HepG2 (cell line): Measurements from ENCODE around the gene TMEM141.

Source experiments
- CHD2 ChIP-seq: IDR thresholded peaks from 2 replicates; pipeline ENCODE4 v1.6.1; 2011; ENCODE audit warnings: low read depth, low read length, improper control_type of control experiment
- CTCF ChIP-seq: sonication (generic); formaldehyde crosslinking; IDR thresholded peaks from 2 replicates; pipeline ENCODE4 v1.5.0; 2020; ENCODE audit warnings: mild to moderate bottlenecking, missing genetic modification reagents, moderate library complexity
- DBP ChIP-seq: sonication (generic); formaldehyde crosslinking; IDR thresholded peaks from 2 replicates; pipeline ENCODE4 v1.4.0; 2020; ENCODE audit warnings: missing genetic modification reagents; ENCODE audit errors: not compliant biosample characterization
- GABPA ChIP-seq, 2 experiments: IDR thresholded peaks; 2 replicates each; pipeline ENCODE4 v1.6.1; 2011 to 2016; ENCODE audit warnings: low read depth in 2 of 2, low read length in 1 of 2, missing biosample characterization in 1 of 2, missing genetic modification characterization in 1 of 2
- HCFC1 ChIP-seq: fragments of 150-350 bp; IDR thresholded peaks from 2 replicates; pipeline ENCODE4 v1.6.1; 2014; ENCODE audit warnings: low read depth, low read length
- MAZ ChIP-seq, 2 experiments: sonication (generic) in 1 of 2; formaldehyde crosslinking in 1 of 2; IDR thresholded peaks; 2 replicates each; pipeline versions ENCODE4 v1.5.0 to v1.6.1; 2012 to 2020; ENCODE audit warnings: low read depth in 2 of 2, mild to moderate bottlenecking in 2 of 2, borderline replicate concordance in 1 of 2, improper control_type of control experiment in 1 of 2, low read length in 1 of 2, missing genetic modification reagents in 1 of 2, moderate library complexity in 1 of 2
- ZNF670 ChIP-seq: sonication (generic); formaldehyde crosslinking; IDR thresholded peaks from 2 replicates; pipeline ENCODE4 v1.8.0; 2022; ENCODE audit warnings: mild to moderate bottlenecking, missing genetic modification reagents, borderline replicate concordance
- TF ChIP-seq, protein P1 (sequence below), 2 experiments: sonication (generic) in 1 of 2; formaldehyde crosslinking in 1 of 2; IDR thresholded peaks; 2 replicates each; pipeline versions ENCODE4 v1.6.1 to v1.9.0; 2014 to 2022; ENCODE audit warnings: antibody characterized with exemption in 1 of 2, borderline replicate concordance in 1 of 2, inconsistent platforms in 1 of 2, low read depth in 1 of 2, missing genetic modification reagents in 1 of 2
- TF ChIP-seq, protein P2 (sequence below): sonication (generic); formaldehyde crosslinking; IDR thresholded peaks from 2 replicates; pipeline ENCODE4 v1.8.1; 2023; ENCODE audit warnings: missing genetic modification reagents, inconsistent platforms, borderline replicate concordance
- TF ChIP-seq, protein P3 (sequence below): fragments of 450-650 bp; IDR thresholded peaks from 2 replicates; pipeline ENCODE4 v1.6.1; 2017; ENCODE audit warnings: mild to moderate bottlenecking

DNA sequence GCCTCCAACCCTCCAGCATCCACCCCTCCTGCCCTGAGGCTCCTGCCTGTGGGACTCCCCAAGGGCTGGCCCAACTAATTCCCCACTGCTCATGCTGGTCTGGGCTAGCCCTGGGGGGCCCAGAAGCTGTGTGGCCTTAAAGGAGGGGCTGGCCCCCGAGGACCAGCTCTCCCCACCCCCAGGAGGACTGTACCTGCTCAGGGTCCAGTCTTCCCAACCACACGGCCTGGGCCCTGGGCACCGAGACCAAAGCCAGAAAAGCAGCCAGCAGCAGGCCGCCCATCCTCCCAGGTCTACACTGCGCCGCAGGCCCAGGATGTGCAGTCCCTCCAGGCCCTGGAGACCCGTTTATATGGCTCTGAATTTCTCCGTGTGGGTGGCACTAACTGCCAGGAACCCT, 42.9 kb upstream of the TMEM141 start, which contains the start of gene LCN6:
- no peak for TF ChIP-seq MAZ (IDR thresholded peaks at IDR 0.05; ENCODE audit: borderline replicate concordance, low read depth, low read length)
- TF ChIP-seq MAZ (CRISPR knock-in tag; IDR thresholded peaks at IDR 0.05; ENCODE audit: low read depth): no peak
- TF ChIP-seq, protein P1, sequence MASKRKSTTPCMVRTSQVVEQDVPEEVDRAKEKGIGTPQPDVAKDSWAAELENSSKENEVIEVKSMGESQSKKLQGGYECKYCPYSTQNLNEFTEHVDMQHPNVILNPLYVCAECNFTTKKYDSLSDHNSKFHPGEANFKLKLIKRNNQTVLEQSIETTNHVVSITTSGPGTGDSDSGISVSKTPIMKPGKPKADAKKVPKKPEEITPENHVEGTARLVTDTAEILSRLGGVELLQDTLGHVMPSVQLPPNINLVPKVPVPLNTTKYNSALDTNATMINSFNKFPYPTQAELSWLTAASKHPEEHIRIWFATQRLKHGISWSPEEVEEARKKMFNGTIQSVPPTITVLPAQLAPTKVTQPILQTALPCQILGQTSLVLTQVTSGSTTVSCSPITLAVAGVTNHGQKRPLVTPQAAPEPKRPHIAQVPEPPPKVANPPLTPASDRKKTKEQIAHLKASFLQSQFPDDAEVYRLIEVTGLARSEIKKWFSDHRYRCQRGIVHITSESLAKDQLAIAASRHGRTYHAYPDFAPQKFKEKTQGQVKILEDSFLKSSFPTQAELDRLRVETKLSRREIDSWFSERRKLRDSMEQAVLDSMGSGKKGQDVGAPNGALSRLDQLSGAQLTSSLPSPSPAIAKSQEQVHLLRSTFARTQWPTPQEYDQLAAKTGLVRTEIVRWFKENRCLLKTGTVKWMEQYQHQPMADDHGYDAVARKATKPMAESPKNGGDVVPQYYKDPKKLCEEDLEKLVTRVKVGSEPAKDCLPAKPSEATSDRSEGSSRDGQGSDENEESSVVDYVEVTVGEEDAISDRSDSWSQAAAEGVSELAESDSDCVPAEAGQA (IDR thresholded peaks at IDR 0.05; ENCODE audit: low read depth): no peak
- TF ChIP-seq, protein P1 (CRISPR knock-in tag; IDR thresholded peaks at IDR 0.05; ENCODE audit: borderline replicate concordance): no peak
- no peak for TF ChIP-seq ZNF670 (CRISPR knock-in tag)
- TF ChIP-seq, protein P2, sequence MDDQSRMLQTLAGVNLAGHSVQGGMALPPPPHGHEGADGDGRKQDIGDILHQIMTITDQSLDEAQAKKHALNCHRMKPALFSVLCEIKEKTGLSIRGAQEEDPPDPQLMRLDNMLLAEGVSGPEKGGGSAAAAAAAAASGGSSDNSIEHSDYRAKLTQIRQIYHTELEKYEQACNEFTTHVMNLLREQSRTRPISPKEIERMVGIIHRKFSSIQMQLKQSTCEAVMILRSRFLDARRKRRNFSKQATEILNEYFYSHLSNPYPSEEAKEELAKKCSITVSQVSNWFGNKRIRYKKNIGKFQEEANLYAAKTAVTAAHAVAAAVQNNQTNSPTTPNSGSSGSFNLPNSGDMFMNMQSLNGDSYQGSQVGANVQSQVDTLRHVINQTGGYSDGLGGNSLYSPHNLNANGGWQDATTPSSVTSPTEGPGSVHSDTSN: no peak
- TF ChIP-seq HCFC1: no peak
- TF ChIP-seq DBP: no peak
- no peak for TF ChIP-seq GABPA (IDR thresholded peaks at IDR 0.05; ENCODE audit: low read depth, low read length)
- TF ChIP-seq GABPA (CRISPR knock-in tag; IDR thresholded peaks at IDR 0.05; ENCODE audit: low read depth): no peak
- no peak for TF ChIP-seq CHD2
- TF ChIP-seq, protein P3, sequence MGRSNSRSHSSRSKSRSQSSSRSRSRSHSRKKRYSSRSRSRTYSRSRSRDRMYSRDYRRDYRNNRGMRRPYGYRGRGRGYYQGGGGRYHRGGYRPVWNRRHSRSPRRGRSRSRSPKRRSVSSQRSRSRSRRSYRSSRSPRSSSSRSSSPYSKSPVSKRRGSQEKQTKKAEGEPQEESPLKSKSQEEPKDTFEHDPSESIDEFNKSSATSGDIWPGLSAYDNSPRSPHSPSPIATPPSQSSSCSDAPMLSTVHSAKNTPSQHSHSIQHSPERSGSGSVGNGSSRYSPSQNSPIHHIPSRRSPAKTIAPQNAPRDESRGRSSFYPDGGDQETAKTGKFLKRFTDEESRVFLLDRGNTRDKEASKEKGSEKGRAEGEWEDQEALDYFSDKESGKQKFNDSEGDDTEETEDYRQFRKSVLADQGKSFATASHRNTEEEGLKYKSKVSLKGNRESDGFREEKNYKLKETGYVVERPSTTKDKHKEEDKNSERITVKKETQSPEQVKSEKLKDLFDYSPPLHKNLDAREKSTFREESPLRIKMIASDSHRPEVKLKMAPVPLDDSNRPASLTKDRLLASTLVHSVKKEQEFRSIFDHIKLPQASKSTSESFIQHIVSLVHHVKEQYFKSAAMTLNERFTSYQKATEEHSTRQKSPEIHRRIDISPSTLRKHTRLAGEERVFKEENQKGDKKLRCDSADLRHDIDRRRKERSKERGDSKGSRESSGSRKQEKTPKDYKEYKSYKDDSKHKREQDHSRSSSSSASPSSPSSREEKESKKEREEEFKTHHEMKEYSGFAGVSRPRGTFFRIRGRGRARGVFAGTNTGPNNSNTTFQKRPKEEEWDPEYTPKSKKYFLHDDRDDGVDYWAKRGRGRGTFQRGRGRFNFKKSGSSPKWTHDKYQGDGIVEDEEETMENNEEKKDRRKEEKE: no peak
- no peak for TF ChIP-seq CTCF (CRISPR knock-in tag)
